HepG2 (cell line): ENCODE measurements around the gene MYO18A.

Experiments used
- EZH2 ChIP-seq: conservative IDR thresholded peaks from 2 replicates; pipeline ENCODE4 v1.6.1; 2012; ENCODE audit warnings: mild to moderate bottlenecking, low read depth, low read length, moderate library complexity
- POLR2A ChIP-seq, 2 experiments: IDR thresholded peaks; 2 replicates each; pipeline ENCODE4 v1.6.1; 2011; ENCODE audit warnings: low read depth in 2 of 2, low read length in 2 of 2, mild to moderate bottlenecking in 1 of 2, moderate library complexity in 1 of 2; ENCODE audit not compliant: insufficient read depth in 1 of 2
- SALL2 ChIP-seq: sonication (generic); formaldehyde crosslinking; IDR thresholded peaks from 2 replicates; pipeline ENCODE4 v1.8.1; 2023; ENCODE audit warnings: mild to moderate bottlenecking, missing genetic modification reagents, inconsistent platforms
- TFE3 ChIP-seq: IDR thresholded peaks from 2 replicates; pipeline ENCODE4 v1.6.1; 2016
- ZNF850 ChIP-seq: sonication (generic); formaldehyde crosslinking; conservative IDR thresholded peaks from 2 replicates; pipeline ENCODE4 v1.9.0; 2021; ENCODE audit warnings: mild to moderate bottlenecking, missing genetic modification reagents
- TF ChIP-seq, protein P1 (sequence below): sonication (generic); formaldehyde crosslinking; IDR thresholded peaks from 2 replicates; pipeline ENCODE4 v1.8.0; 2022; ENCODE audit warnings: mild to moderate bottlenecking, missing genetic modification reagents; ENCODE audit not compliant: insufficient replicate concordance
- TF ChIP-seq, protein P2 (sequence below): sonication (generic); formaldehyde crosslinking; IDR thresholded peaks from 2 replicates; pipeline ENCODE4 v1.5.0; 2020; ENCODE audit warnings: mild to moderate bottlenecking, missing genetic modification reagents, moderate library complexity

DNA sequence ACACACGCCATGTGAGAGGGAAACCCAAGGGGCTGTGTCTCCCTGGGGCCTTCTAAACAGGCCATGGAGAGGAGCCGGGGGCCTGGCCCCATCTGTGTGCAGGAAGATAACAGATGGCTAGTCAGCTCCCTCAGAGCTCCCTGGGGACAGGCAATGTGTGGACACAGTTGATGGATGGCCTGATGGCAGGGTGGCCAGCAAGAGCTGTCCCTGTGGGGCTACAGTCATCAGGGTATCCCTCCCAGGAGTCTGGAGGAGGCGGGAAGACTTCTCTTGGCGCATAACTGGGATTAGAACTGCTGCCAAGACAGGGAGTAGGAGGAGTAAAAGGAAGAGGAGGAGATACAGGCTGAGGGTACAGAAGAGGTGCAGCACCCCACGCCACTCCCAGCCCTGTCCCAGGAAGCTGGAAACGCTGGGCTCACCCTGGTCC lies 17.3 kb downstream of the MYO18A start:
- no peak for TF ChIP-seq EZH2
- TF ChIP-seq, protein P1, sequence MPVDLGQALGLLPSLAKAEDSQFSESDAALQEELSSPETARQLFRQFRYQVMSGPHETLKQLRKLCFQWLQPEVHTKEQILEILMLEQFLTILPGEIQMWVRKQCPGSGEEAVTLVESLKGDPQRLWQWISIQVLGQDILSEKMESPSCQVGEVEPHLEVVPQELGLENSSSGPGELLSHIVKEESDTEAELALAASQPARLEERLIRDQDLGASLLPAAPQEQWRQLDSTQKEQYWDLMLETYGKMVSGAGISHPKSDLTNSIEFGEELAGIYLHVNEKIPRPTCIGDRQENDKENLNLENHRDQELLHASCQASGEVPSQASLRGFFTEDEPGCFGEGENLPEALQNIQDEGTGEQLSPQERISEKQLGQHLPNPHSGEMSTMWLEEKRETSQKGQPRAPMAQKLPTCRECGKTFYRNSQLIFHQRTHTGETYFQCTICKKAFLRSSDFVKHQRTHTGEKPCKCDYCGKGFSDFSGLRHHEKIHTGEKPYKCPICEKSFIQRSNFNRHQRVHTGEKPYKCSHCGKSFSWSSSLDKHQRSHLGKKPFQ (CRISPR knock-in tag) = no peak
- TF ChIP-seq, protein P2, sequence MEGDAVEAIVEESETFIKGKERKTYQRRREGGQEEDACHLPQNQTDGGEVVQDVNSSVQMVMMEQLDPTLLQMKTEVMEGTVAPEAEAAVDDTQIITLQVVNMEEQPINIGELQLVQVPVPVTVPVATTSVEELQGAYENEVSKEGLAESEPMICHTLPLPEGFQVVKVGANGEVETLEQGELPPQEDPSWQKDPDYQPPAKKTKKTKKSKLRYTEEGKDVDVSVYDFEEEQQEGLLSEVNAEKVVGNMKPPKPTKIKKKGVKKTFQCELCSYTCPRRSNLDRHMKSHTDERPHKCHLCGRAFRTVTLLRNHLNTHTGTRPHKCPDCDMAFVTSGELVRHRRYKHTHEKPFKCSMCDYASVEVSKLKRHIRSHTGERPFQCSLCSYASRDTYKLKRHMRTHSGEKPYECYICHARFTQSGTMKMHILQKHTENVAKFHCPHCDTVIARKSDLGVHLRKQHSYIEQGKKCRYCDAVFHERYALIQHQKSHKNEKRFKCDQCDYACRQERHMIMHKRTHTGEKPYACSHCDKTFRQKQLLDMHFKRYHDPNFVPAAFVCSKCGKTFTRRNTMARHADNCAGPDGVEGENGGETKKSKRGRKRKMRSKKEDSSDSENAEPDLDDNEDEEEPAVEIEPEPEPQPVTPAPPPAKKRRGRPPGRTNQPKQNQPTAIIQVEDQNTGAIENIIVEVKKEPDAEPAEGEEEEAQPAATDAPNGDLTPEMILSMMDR (CRISPR knock-in tag) = no peak
- no peak for TF ChIP-seq TFE3 (CRISPR knock-in tag)
- TF ChIP-seq POLR2A (IDR thresholded peaks at IDR 0.05; ENCODE audit: insufficient read depth in 1 of 2, low read depth in 2 of 2, low read length in 2 of 2) = no peak
- no peak for TF ChIP-seq ZNF850 (CRISPR knock-in tag)
- no peak for TF ChIP-seq SALL2 (CRISPR knock-in tag)
